ENCODE measurements around the gene WDR43.

DNA sequence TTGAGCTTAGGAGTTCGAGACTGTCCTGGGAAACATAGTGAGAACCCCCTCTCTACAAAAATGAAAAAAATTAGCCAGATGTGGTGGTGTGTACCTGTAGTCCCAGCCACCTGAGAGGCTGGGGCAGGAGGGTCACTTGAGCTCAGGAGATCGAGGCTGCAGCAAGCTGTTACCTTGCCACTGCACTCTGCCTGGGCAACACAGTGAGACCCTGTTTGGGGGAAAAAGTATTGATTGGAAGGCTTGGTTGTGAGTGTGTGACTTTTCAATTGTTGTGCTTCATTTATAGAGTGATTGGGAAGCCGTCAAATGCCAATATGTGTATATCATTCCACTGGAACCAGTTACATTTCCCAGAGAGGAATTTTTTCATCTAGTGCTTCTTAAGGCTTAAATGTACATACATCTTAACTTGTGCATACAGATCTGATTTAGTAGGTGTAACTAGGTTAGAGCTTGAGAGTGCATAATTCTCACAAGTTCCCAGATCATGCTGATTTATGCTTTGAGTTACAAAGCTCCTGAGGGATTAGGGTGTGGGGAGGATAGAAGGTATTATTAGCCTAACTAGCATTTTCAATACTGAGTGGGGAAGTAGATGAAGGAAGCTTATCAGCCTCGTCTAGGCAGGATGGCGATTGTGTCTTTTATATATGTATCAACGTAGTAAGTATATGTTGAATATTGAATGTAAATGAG lies 15.3 kb downstream of the WDR43 start:
- no peak for TF ChIP-seq POLR2A (IDR thresholded peaks at IDR 0.05)
- TF ChIP-seq, protein P1, sequence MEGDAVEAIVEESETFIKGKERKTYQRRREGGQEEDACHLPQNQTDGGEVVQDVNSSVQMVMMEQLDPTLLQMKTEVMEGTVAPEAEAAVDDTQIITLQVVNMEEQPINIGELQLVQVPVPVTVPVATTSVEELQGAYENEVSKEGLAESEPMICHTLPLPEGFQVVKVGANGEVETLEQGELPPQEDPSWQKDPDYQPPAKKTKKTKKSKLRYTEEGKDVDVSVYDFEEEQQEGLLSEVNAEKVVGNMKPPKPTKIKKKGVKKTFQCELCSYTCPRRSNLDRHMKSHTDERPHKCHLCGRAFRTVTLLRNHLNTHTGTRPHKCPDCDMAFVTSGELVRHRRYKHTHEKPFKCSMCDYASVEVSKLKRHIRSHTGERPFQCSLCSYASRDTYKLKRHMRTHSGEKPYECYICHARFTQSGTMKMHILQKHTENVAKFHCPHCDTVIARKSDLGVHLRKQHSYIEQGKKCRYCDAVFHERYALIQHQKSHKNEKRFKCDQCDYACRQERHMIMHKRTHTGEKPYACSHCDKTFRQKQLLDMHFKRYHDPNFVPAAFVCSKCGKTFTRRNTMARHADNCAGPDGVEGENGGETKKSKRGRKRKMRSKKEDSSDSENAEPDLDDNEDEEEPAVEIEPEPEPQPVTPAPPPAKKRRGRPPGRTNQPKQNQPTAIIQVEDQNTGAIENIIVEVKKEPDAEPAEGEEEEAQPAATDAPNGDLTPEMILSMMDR (IDR thresholded peaks at IDR 0.05) = no peak

All from right lobe of liver (tissue), 4 donors.